GM23338 (cell line): ENCODE results near the gene DLST. TPM values are rescaled to one million over a fixed set of nuclear protein-coding genes. Genes with fewer than 3 reads are reported as not detected.
A peak's percentile ranks its signal among the peaks of the same experiment; 100 is the strongest.

ENCODE experiments used
- ATAC-seq: fragments of 200-7000 bp; cut with Tn5 transposase; 3 replicates; pipeline ENCODE4 v1.9.1; 2020
- DNase-seq: peaks from one replicate; pipeline ENCODE4 v3.0.0-alpha.2; 2015; ENCODE audit warnings: low spot score
- H2AFZ ChIP-seq: fragments of 200-600 bp; sonication (generic); 2 replicates; pipeline ENCODE4 v1.8.0; 2016; ENCODE audit warnings: antibody characterized with exemption, mild to moderate bottlenecking, moderate library complexity
- H3F3A ChIP-seq: fragments of 200-600 bp; sonication (generic); replicated peaks from 2 replicates; pipeline ENCODE4 v1.8.0; 2017; ENCODE audit warnings: antibody characterized with exemption, mixed run types, low read depth
- H3K27ac ChIP-seq: fragments of 200-600 bp; sonication (generic); 2 replicates; pipeline ENCODE4 v1.6.1; 2016; ENCODE audit warnings: low read depth
- H3K27me3 ChIP-seq: fragments of 200-600 bp; sonication (generic); 2 replicates; pipeline ENCODE4 v1.8.0; 2016; ENCODE audit warnings: mild to moderate bottlenecking, mixed run types, moderate library complexity; ENCODE audit not compliant: insufficient read depth
- H3K36me3 ChIP-seq: fragments of 200-600 bp; sonication (generic); 2 replicates; pipeline ENCODE4 v1.8.0; 2016; ENCODE audit warnings: mild to moderate bottlenecking; ENCODE audit not compliant: insufficient read depth
- H3K4me1 ChIP-seq: fragments of 200-600 bp; sonication (generic); 2 replicates; pipeline ENCODE4 v1.8.0; 2016; ENCODE audit warnings: mild to moderate bottlenecking, moderate library complexity; ENCODE audit not compliant: insufficient read depth
- H3K4me2 ChIP-seq: fragments of 200-600 bp; sonication (generic); 2 replicates; pipeline ENCODE4 v1.7.1; 2017; ENCODE audit warnings: mixed run types
- H3K4me3 ChIP-seq: fragments of 200-600 bp; sonication (generic); 2 replicates; pipeline ENCODE4 v1.6.1; 2016; ENCODE audit warnings: mixed run types
- H3K79me2 ChIP-seq: fragments of 200-600 bp; sonication (generic); replicated peaks from 2 replicates; pipeline ENCODE4 v1.8.0; 2017; ENCODE audit warnings: mild to moderate bottlenecking; ENCODE audit not compliant: insufficient read depth
- H3K9me2 ChIP-seq: fragments of 200-600 bp; sonication (generic); 2 replicates; pipeline ENCODE4 v1.8.0; 2017; ENCODE audit not compliant: insufficient read depth
- H4K20me1 ChIP-seq: fragments of 200-600 bp; sonication (generic); replicated peaks from 2 replicates; pipeline ENCODE4 v1.8.0; 2017; ENCODE audit warnings: mild to moderate bottlenecking; ENCODE audit not compliant: insufficient read depth
- H3K27ac Mint-ChIP-seq: 2 replicates; pipeline ENCODE4 v1.8.0; 2020; ENCODE audit warnings: inconsistent platforms, mild to moderate bottlenecking, moderate library complexity, mixed read lengths
- H3K27me3 Mint-ChIP-seq: 3 replicates; pipeline ENCODE4 v1.8.0; 2022; ENCODE audit warnings: low read depth, mild to moderate bottlenecking, moderate library complexity, mixed read lengths, inconsistent platforms; ENCODE audit not compliant: insufficient read depth, poor library complexity
- H3K36me3 Mint-ChIP-seq: 3 replicates; pipeline ENCODE4 v1.8.0; 2021; ENCODE audit warnings: low read depth, mild to moderate bottlenecking, inconsistent platforms, moderate library complexity, mixed read lengths
- H3K4me1 Mint-ChIP-seq: 3 replicates; pipeline ENCODE4 v1.8.0; 2020; ENCODE audit warnings: mild to moderate bottlenecking, inconsistent platforms, mixed read lengths
- H3K4me3 Mint-ChIP-seq: 3 replicates; pipeline ENCODE4 v1.8.0; 2021; ENCODE audit warnings: moderate library complexity, mild to moderate bottlenecking, inconsistent platforms, mixed read lengths
- H3K9me3 Mint-ChIP-seq: 3 replicates; pipeline ENCODE4 v1.8.0; 2020; ENCODE audit warnings: moderate library complexity, mild to moderate bottlenecking, inconsistent platforms, mixed read lengths
- EZH2phosphoT487 ChIP-seq: fragments of 200-600 bp; sonication (generic); IDR thresholded peaks from one replicate; pipeline ENCODE4 v1.8.1; 2018; ENCODE audit warnings: antibody characterized with exemption; ENCODE audit not compliant: unreplicated experiment
- JUNB ChIP-seq: IDR thresholded peaks from one replicate; pipeline ENCODE4 v1.6.1; 2016; ENCODE audit warnings: antibody characterized with exemption; ENCODE audit not compliant: unreplicated experiment
- polyA plus RNA-seq: library from polyadenylated mRNA; unstranded; fragments of >200 nt; fragmentation: Nextera tagmentation; extraction: Ambion mirVana; gene quantifications from 2 replicates; pipeline ENCODE4 v1.2.1, GENCODE V29; 2016
- total RNA-seq: library from RNA; depleted of rRNA; stranded (reverse); fragments of >200 nt; shearing (Covaris generic); gene quantifications from 2 replicates; pipeline ENCODE4 v1.2.3, GENCODE V29; 2014
- TF ChIP-seq, protein P1 (sequence below), 2 experiments: fragments of 200-600 bp in 1 of 2; sonication (generic) in 1 of 2; conservative IDR thresholded peaks; 2 replicates each; pipeline versions ENCODE4 v1.5.1 to v1.6.1; 2016 to 2017; ENCODE audit warnings: antibody characterized with exemption in 2 of 2, low read depth in 2 of 2, mild to moderate bottlenecking in 2 of 2, moderate library complexity in 1 of 2

Gene DLST
- total and polyA plus RNA-seq, 2 experiments from 2014 or later: 11.2 to 106 TPM

DNA sequence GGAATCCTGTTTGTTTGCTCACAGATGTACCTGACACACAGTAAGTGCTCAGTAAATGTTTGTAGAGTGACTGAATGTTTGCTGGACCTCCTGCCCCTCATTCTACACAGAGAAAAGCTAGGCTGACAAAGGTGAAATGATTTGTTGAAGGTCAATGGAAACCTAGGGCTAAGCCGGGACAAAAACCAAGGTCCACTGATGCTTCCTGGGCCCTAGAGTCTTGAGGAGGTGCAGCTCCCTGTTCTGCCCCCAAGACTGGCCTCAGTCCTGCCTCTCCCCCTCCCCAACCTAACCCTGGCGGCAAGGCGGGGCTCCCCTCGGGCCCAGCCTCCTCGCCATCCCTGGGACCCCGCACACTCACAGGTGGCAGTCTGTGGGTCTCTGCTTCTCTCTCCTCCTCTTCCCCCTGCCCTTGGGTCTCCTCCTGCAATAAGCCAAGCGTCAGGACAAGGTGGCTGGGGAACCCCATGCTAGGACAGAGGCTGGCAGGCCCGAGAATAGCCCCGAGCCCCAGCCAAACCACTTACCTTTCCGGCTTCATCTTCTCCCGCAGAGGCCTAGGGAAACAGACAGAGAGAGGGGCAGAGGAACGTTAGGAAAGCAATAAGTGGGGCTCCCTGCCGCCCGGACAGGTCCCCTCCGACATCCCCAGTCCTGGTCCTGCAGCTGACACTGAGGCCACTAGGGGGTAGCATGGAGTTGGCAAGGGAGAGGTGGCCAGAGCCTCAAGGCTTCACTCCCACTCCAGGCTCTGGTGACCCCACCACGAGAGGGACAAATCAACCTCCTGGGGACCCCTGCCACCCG, 64.3 kb downstream of the DLST start:
- H3K4me1 Mint-ChIP-seq: peaks cover 7% of the 10 kb centered on the region; the same call in 2 of the 3 replicates
- peak; percentile 86 for ATAC-seq
- H3K27ac ChIP-seq: 0 out of 2 replicates have a peak overlapping the region, but pooled peaks have one; percentile 32
- TF ChIP-seq, protein P1, sequence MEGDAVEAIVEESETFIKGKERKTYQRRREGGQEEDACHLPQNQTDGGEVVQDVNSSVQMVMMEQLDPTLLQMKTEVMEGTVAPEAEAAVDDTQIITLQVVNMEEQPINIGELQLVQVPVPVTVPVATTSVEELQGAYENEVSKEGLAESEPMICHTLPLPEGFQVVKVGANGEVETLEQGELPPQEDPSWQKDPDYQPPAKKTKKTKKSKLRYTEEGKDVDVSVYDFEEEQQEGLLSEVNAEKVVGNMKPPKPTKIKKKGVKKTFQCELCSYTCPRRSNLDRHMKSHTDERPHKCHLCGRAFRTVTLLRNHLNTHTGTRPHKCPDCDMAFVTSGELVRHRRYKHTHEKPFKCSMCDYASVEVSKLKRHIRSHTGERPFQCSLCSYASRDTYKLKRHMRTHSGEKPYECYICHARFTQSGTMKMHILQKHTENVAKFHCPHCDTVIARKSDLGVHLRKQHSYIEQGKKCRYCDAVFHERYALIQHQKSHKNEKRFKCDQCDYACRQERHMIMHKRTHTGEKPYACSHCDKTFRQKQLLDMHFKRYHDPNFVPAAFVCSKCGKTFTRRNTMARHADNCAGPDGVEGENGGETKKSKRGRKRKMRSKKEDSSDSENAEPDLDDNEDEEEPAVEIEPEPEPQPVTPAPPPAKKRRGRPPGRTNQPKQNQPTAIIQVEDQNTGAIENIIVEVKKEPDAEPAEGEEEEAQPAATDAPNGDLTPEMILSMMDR (conservative IDR thresholded peaks at IDR 0.05; ENCODE audit: low read depth in 2 of 2): peak; percentile 87 to 96
- no peak for TF ChIP-seq JUNB
- no peaks in the 10 kb centered on the region for H3K9me2 ChIP-seq
- no peaks in the 10 kb centered on the region for H3K36me3 ChIP-seq
- H3K4me2 ChIP-seq: peak overlapping the region; percentile 10; the same call in 1 of the 2 replicates
- H3F3A ChIP-seq: 0 out of 2 replicates have a peak, but pooled peaks cover 5% of the 10 kb centered on the region
- peak overlapping the region; percentile 85; the same call in 1 of the 2 replicates for H2AFZ ChIP-seq
- peaks cover 18% of the 10 kb centered on the region for H3K27me3 Mint-ChIP-seq
- no peak overlapping the region; the same call in 2 of the 3 replicates for H3K4me3 Mint-ChIP-seq
- H3K4me3 ChIP-seq: peak overlapping the region; percentile 16; the same call in 1 of the 2 replicates
- H3K79me2 ChIP-seq: no peaks in the 10 kb centered on the region
- no peaks in the 10 kb centered on the region; the same call in 2 of the 3 replicates for H3K36me3 Mint-ChIP-seq
- DNase-seq: peak; percentile 90
- H3K4me1 ChIP-seq: peaks cover 4% of the 10 kb centered on the region; the same call in 1 of the 2 replicates
- no peaks in the 10 kb centered on the region for H3K27me3 ChIP-seq
- no peaks in the 10 kb centered on the region for H4K20me1 ChIP-seq
- H3K9me3 Mint-ChIP-seq: no peaks in the 10 kb centered on the region; the same call in 2 of the 3 replicates
- peak overlapping the region; percentile 66; the same call in 1 of the 2 replicates for H3K27ac Mint-ChIP-seq

DNA sequence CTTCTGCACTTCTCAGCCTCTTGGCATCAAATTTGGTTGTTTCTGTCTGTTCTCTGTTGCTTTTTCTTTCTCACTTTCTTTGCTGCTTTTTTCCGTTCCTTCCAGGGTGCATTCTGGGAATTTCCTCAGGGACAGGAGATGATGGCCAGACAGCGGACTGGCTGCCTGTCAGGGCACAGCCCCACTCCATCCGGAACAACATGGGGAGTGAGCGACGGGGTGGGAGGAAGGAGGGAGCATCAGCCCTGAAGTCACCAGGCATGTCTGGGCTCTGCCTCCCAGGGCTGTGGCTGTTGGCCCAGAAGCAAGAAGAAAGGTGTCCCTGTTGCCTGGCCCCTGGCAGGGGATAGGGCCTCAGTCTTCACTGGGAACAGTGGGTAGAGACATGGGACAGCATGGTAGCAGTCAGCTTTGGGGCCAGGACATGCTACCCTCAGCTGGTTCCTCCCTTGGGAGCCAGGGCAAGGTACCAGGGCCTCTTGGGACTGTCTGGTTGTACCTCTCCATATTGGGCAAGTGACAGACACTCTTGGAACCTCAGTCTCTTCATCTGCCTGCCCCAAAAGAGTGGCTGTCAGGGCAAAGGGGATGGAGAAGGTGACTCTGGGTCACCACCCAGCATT, 65.1 kb downstream of the DLST start:
- peaks cover 14% of the 10 kb centered on the region for H3K27me3 Mint-ChIP-seq
- no peak overlapping the region for H3K27ac ChIP-seq
- H2AFZ ChIP-seq: peak overlapping the region; percentile 18; the same call in 1 of the 2 replicates

More for the DNA sequence above, 65.1 kb downstream of the DLST start:
- Histone ChIP-seq H3F3A (0 out of 2 replicates have a peak, but pooled peaks cover 5% of the 10 kb centered on the region), H3K36me3 (no peaks in the 10 kb centered on the region), H3K4me3 (no peak overlapping the region), H4K20me1 (no peaks in the 10 kb centered on the region), H3K4me2 (no peak overlapping the region), H3K27me3 (no peaks in the 10 kb centered on the region), H3K9me2 (no peaks in the 10 kb centered on the region), H3K4me1 (peaks cover 4% of the 10 kb centered on the region; the same call in 1 of the 2 replicates), H3K79me2 (no peaks in the 10 kb centered on the region)
- DNase-seq: no peak
- Mint-ChIP-seq H3K36me3 (no peaks in the 10 kb centered on the region; the same call in 2 of the 3 replicates), H3K4me3 (no peak overlapping the region; the same call in 2 of the 3 replicates), H3K9me3 (no peaks in the 10 kb centered on the region; the same call in 2 of the 3 replicates), H3K27ac (no peak overlapping the region), H3K4me1 (peaks cover 10% of the 10 kb centered on the region; the same call in 2 of the 3 replicates)
- ATAC-seq: no peak
- TF ChIP-seq, protein P1 (conservative IDR thresholded peaks at IDR 0.05; ENCODE audit: low read depth in 2 of 2): peak in 1 of 2 experiments; percentile 9; a peak in 1 of 4 replicates
- no peak for TF ChIP-seq EZH2phosphoT487
